Measurements from ENCODE around the gene ADAR. TPM values are rescaled to one million over a fixed set of nuclear protein-coding genes. Genes with fewer than 3 reads are reported as not detected.

The ADAR gene
- total and polyA plus RNA-seq, 3 experiments from 2014 or later: 157 to 223 (median 223) TPM

DNA sequence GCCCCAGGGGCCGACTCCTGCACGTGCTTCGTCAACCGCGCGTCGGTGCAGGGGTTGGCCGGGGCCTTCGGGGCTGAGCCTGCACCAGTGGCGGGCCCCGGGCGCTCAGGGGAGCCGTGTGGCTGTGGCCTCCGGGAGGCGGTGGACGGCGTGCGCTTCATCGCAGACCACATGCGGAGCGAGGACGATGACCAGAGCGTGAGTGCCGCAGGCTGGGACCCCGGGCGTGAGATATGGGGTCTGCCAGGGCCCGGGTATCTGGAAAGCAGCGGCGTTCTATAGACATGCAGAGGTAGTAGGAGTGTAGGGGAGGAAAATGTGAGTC is 36.1 kb downstream of the ADAR start:
- no peak overlapping the region for H3K4me3 Mint-ChIP-seq
- ChIA-PET CTCF (no interaction called here), POLR2A (no interaction called here)
- DNase-seq: no peak
- no peak overlapping the region for H3K27ac ChIP-seq (ENCODE audit: low read depth, low read length)
- no peaks in the 10 kb centered on the region for H3K9me3 ChIP-seq (ENCODE audit: low read length)
- H3K36me3 ChIP-seq (ENCODE audit: insufficient read depth, low read length): no peaks in the 10 kb centered on the region
- H3K27me3 Mint-ChIP-seq: peaks cover 8 to 30% of the 10 kb centered on the region in 2 donors
- no peak overlapping the region for H3K4me3 ChIP-seq (ENCODE audit: low read length)
- no peak overlapping the region for H3K27ac Mint-ChIP-seq
- H3K4me1 ChIP-seq (ENCODE audit: insufficient read depth, low read length): peaks cover 5% of the 10 kb centered on the region
- peaks cover 5 to 8% (median 6%) of the 10 kb centered on the region in 3 donors for H3K4me1 Mint-ChIP-seq
- H3K36me3 Mint-ChIP-seq: no peaks in the 10 kb centered on the region
- H3K9me3 Mint-ChIP-seq: peaks cover 0 to 2% (median 0%) of the 10 kb centered on the region in 5 donors
- peaks cover 19% of the 10 kb centered on the region for H3K27me3 ChIP-seq (ENCODE audit: insufficient read depth, low read length, poor library complexity, severe bottlenecking)

DNA sequence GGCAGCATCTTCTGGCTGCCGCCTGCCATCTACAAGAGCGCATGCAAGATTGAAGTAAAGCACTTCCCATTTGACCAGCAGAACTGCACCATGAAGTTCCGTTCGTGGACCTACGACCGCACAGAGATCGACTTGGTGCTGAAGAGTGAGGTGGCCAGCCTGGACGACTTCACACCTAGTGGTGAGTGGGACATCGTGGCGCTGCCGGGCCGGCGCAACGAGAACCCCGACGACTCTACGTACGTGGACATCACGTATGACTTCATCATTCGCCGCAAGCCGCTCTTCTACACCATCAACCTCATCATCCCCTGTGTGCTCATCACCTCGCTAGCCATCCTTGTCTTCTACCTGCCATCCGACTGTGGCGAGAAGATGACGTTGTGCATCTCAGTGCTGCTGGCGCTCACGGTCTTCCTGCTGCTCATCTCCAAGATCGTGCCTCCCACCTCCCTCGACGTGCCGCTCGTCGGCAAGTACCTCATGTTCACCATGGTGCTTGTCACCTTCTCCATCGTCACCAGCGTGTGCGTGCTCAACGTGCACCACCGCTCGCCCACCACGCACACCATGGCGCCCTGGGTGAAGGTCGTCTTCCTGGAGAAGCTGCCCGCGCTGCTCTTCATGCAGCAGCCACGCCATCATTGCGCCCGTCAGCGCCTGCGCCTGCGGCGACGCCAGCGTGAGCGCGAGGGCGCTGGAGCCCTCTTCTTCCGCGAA is 36.6 kb downstream of the ADAR start:
- Mint-ChIP-seq H3K4me3 (no peak overlapping the region), H3K36me3 (no peaks in the 10 kb centered on the region), H3K4me1 (peaks cover 5 to 8% (median 6%) of the 10 kb centered on the region in 3 donors), H3K27me3 (peaks cover 8 to 36% of the 10 kb centered on the region in 2 donors), H3K9me3 (peaks cover 0 to 2% (median 0%) of the 10 kb centered on the region in 5 donors), H3K27ac (peak overlapping the region in 1 of 8 donors; percentile 8)
- Histone ChIP-seq H3K4me3 (ENCODE audit: low read length) (no peak overlapping the region), H3K27me3 (ENCODE audit: insufficient read depth, low read length, poor library complexity, severe bottlenecking) (peaks cover 24% of the 10 kb centered on the region), H3K9me3 (ENCODE audit: low read length) (no peaks in the 10 kb centered on the region), H3K4me1 (ENCODE audit: insufficient read depth, low read length) (peaks cover 5% of the 10 kb centered on the region), H3K36me3 (ENCODE audit: insufficient read depth, low read length) (no peaks in the 10 kb centered on the region), H3K27ac (ENCODE audit: low read depth, low read length) (no peak overlapping the region)
- CTCF ChIA-PET: no interaction called here
- POLR2A ChIA-PET: no interaction called here
- DNase-seq: no peak

DNA sequence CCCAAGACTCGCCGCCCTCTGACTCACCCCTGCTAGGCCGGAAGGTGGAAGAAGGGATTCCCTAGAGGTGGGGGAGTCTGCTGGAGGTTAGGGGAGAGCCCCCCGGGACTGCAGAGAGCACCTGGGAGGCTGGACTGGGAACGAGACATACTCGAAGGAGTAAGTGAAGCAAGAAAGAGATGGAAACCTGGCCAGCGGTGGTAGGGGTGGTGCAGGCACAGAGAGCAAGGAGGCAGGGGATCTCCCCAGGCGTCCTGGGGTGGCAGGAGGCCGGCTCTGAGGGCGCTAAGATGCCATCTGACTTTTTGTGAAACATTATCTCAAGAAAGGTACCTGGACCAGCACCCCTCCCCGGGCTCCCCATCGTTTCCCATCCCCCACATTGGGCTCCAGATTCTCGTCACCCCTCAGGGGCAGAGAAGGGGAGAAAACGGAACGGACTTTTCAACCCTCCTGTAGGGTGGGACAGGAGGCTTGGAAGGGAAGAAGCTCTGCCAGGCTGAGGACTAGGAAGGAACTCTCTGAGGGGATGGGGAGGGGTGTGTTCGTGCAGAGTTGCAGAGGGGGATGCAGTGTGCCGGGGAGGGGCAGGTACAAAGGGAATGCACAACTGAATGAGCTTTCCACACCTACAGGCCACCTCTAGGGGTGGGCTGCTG is 39.7 kb downstream of the ADAR start:
- Mint-ChIP-seq H3K4me1 (peaks cover 5 to 8% (median 6%) of the 10 kb centered on the region in 3 donors), H3K4me3 (peak overlapping the region in 1 of 7 donors; percentile 32), H3K36me3 (no peaks in the 10 kb centered on the region), H3K9me3 (peaks cover 0 to 2% (median 0%) of the 10 kb centered on the region in 5 donors), H3K27me3 (peaks cover 15 to 45% of the 10 kb centered on the region in 2 donors), H3K27ac (peak overlapping the region in 1 of 8 donors; percentile 36)
- ChIA-PET CTCF (interaction anchor here (1.6 kb wide), 1 partner anchor 9 kb away, joined by 6 read pairs; no protein-coding TSS in a partner anchor), POLR2A (interaction anchor here (1.1 kb wide), 1 partner anchor 9 kb away, joined by 3 read pairs; no protein-coding TSS in a partner anchor)
- H3K27ac ChIP-seq (ENCODE audit: low read depth, low read length): no peak overlapping the region
- peaks cover 5% of the 10 kb centered on the region for H3K4me1 ChIP-seq (ENCODE audit: insufficient read depth, low read length)
- H3K9me3 ChIP-seq (ENCODE audit: low read length): no peaks in the 10 kb centered on the region
- H3K36me3 ChIP-seq (ENCODE audit: insufficient read depth, low read length): no peaks in the 10 kb centered on the region
- DNase-seq: no peak
- peaks cover 24% of the 10 kb centered on the region for H3K27me3 ChIP-seq (ENCODE audit: insufficient read depth, low read length, poor library complexity, severe bottlenecking)
- no peak overlapping the region for H3K4me3 ChIP-seq (ENCODE audit: low read length)

DNA sequence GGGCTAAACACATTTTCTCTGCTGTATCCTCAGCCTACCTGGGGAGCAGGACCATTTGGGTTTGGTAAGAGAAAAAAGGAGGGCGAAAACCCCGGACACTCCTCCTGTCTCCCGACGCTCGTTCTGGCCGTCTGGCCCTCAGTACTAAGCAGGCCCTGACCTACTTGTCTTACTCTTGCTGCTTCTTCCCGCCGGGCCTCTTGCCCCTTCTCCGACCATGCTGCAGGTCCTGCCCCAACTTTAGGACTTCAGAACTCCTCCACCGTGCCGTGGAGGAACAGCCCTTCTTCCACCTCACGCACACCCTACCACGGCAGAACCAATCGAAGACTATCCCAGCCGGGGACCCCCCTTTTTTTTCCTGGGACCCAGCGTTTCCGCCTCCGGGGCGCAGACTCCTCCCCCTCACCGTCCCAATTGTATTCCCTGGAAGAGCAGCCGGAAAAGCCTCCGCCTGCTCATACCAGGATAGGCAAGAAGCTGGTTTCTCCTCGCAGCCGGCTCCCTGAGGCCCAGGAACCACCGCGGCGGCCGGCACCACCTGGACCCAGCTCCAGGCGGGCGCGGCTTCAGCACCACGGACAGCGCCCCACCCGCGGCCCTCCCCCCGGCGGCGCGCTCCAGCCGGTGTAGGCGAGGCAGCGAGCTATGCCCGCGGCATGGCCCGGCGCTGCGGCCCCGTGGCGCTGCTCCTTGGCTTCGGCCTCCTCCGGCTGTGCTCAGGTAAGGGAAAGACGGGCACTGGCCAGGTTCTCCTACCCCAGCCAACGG is 40.4 kb downstream of the ADAR start, which contains the start of gene CHRNB2:
CHRNB2 (plus strand) TSS at position 393 of the 771 bp plus-strand sequence; CDS start at position 660, 267 bp downstream.
- peaks cover 5% of the 10 kb centered on the region for H3K4me1 ChIP-seq (ENCODE audit: insufficient read depth, low read length)
- ChIA-PET POLR2A (interaction anchor here (1.1 kb wide), 1 partner anchor 8 kb away, joined by 3 read pairs; no protein-coding TSS in a partner anchor), CTCF (interaction anchor here (1.5 to 1.6 kb wide), 2 partner anchors 8 to 193 kb away, joined by 3 to 6 read pairs; no protein-coding TSS in a partner anchor)
- H3K9me3 ChIP-seq (ENCODE audit: low read length): no peaks in the 10 kb centered on the region
- Mint-ChIP-seq H3K9me3 (peaks cover 0 to 2% (median 0%) of the 10 kb centered on the region in 5 donors), H3K4me1 (peaks cover 5 to 8% (median 6%) of the 10 kb centered on the region in 3 donors), H3K36me3 (no peaks in the 10 kb centered on the region), H3K27me3 (peaks cover 15 to 44% of the 10 kb centered on the region in 2 donors), H3K27ac (peak within 1 kb of the TSS in 2 of 8 donors; percentile 8 to 36), H3K4me3 (peak within 1 kb of the TSS in 3 of 7 donors; percentile 6 to 59 (median 32))
- H3K27ac ChIP-seq (ENCODE audit: low read depth, low read length): no peak within 1 kb of the TSS
- DNase-seq: peak; percentile 66 to 76 (median 68)
- H3K27me3 ChIP-seq (ENCODE audit: insufficient read depth, low read length, poor library complexity, severe bottlenecking): peaks cover 24% of the 10 kb centered on the region
- no peaks in the 10 kb centered on the region for H3K36me3 ChIP-seq (ENCODE audit: insufficient read depth, low read length)
- no peak within 1 kb of the TSS for H3K4me3 ChIP-seq (ENCODE audit: low read length)

DNA sequence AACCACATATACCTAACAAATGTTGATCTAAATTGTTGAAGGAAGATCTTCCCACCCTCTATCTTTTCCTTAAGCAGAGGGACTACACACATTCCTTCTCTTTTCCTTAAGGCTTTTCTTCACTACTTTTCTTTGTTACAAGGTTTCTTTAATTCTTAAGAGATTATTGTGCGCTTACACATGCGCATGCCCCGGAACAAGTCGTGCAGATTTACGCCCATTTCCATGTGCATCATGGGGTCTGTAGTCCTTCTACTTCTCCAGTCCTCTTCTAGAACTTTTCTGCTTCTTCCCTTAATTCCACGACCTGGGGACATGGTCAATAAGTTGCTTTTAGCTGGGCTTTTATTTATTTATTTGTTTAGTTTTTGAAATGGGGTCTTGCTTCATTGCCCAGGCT is 42.1 kb downstream of the ADAR start:
- H3K27me3 ChIP-seq (ENCODE audit: insufficient read depth, low read length, poor library complexity, severe bottlenecking): peaks cover 24% of the 10 kb centered on the region
- no peak for DNase-seq
- H3K9me3 ChIP-seq (ENCODE audit: low read length): no peaks in the 10 kb centered on the region
- H3K36me3 ChIP-seq (ENCODE audit: insufficient read depth, low read length): no peaks in the 10 kb centered on the region
- Mint-ChIP-seq H3K4me3 (no peak overlapping the region), H3K27ac (peak overlapping the region in 1 of 8 donors; percentile 59), H3K36me3 (no peaks in the 10 kb centered on the region), H3K4me1 (peaks cover 5 to 8% (median 6%) of the 10 kb centered on the region in 3 donors), H3K9me3 (peaks cover 0 to 1% (median 0%) of the 10 kb centered on the region in 5 donors), H3K27me3 (peaks cover 12 to 37% of the 10 kb centered on the region in 2 donors)
- peaks cover 5% of the 10 kb centered on the region for H3K4me1 ChIP-seq (ENCODE audit: insufficient read depth, low read length)
- no peak overlapping the region for H3K4me3 ChIP-seq (ENCODE audit: low read length)
- no peak overlapping the region for H3K27ac ChIP-seq (ENCODE audit: low read depth, low read length)
- ChIA-PET CTCF (interaction anchor here (1.5 kb wide), 1 partner anchor 195 kb away, joined by 3 read pairs; no protein-coding TSS in a partner anchor), POLR2A (no interaction called here)

DNA sequence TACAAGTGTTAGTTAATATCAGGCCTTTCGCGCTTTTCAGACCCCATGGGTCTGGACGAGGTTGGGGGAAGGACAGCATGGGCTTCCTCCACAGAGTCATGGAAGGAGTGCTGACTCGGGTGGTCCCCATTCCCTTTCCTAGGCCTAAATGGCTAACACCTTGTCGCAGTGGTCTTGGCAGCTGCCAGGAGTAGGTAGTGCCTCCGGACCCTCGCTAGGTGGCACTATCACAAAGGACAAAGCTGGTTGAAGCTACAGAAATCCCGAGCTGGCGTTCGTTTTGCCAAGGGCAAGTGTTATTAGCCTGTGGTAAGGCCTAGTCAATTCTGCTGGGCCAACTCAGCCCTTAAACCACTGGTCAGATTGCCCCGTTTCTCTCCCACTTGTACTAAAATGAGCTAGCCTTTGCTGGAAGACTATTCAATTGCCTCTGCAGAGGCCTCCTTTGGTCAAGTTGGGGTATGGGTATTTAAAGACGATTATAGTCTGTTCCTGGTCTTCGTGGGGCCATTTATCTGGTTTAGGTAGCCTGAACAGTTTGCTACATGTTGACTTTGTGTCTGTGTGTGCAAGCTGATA is 48.4 kb downstream of the ADAR start:
- Mint-ChIP-seq H3K4me1 (peaks cover 36 to 46% (median 44%) of the 10 kb centered on the region in 3 donors), H3K9me3 (no peaks in the 10 kb centered on the region), H3K36me3 (peaks cover 0 to 32% (median 6%) of the 10 kb centered on the region in 3 donors), H3K27ac (peak overlapping the region; percentile 84 to 96 (median 94)), H3K4me3 (peak overlapping the region; percentile 87 to 96 (median 91)), H3K27me3 (peaks cover 0 to 2% of the 10 kb centered on the region in 2 donors)
- Histone ChIP-seq H3K27me3 (ENCODE audit: insufficient read depth, low read length, poor library complexity, severe bottlenecking) (no peaks in the 10 kb centered on the region), H3K36me3 (ENCODE audit: insufficient read depth, low read length) (peaks cover 13% of the 10 kb centered on the region), H3K4me1 (ENCODE audit: insufficient read depth, low read length) (peaks cover 24% of the 10 kb centered on the region), H3K9me3 (ENCODE audit: low read length) (no peaks in the 10 kb centered on the region), H3K27ac (ENCODE audit: low read depth, low read length) (peak overlapping the region; percentile 65), H3K4me3 (ENCODE audit: low read length) (peak overlapping the region; percentile 80)
- CTCF ChIA-PET: interaction anchor here (0.7 to 2.0 kb wide), 32 partner anchors 8 to 525 kb away, joined by 3 to 28 read pairs (median 4); partner anchors contain the start of genes ADAR, CHRNB2 and PMVK
- peak; percentile 67 to 88 (median 77) for DNase-seq
- POLR2A ChIA-PET: interaction anchor here (0.6 to 1.1 kb wide), 6 partner anchors 8 to 1782 kb away, joined by 3 to 7 read pairs (median 4); partner anchors contain the start of genes CHRNB2 and PMVK
